Natural killer cell (primary cell): Measurements from ENCODE around the gene MAPRE3. TPM values are rescaled to one million over a fixed set of nuclear protein-coding genes. Genes with fewer than 3 reads are reported as not detected.

Experiments
- ATAC-seq, 3 donors: fragments of 150-1000 bp in 2 of 3; fragments of 200-7000 bp in 1 of 3; cut with Tn5 transposase; 1 replicate in 1 of 3; 2 replicates in 2 of 3; pipeline ENCODE4 v1.10.0; 2021; ENCODE audit warnings: mild to moderate bottlenecking in 2 of 3, moderate library complexity in 2 of 3
- DNase-seq, 2 donors: peaks; one replicate each; pipeline versions ENCODE4 v3.0.0 to v3.0.0-alpha.2; 2013 to 2021; ENCODE audit warnings: mixed read lengths in 1 of 2
- H3K27ac ChIP-seq: one replicate; pipeline ENCODE4 v1.5.1; 2013; ENCODE audit warnings: mild to moderate bottlenecking, low read length
- H3K27me3 ChIP-seq: one replicate; pipeline ENCODE4 v1.6.1; 2013; ENCODE audit warnings: low read length; ENCODE audit not compliant: control insufficient read depth, insufficient read depth
- H3K36me3 ChIP-seq: one replicate; pipeline ENCODE4 v1.6.1; 2013; ENCODE audit warnings: low read length; ENCODE audit not compliant: control insufficient read depth, insufficient read depth
- H3K4me1 ChIP-seq: one replicate; pipeline ENCODE4 v1.6.1; 2013; ENCODE audit warnings: low read length; ENCODE audit not compliant: control insufficient read depth, insufficient read depth
- H3K4me3 ChIP-seq: one replicate; pipeline ENCODE4 v1.5.1; 2013; ENCODE audit warnings: low read length
- H3K9me3 ChIP-seq: one replicate; pipeline ENCODE4 v1.6.1; 2013; ENCODE audit warnings: low read length; ENCODE audit not compliant: control insufficient read depth, insufficient read depth
- H3K27ac Mint-ChIP-seq, 2 donors: one replicate each; pipeline ENCODE4 v1.8.0; 2022; ENCODE audit warnings: mild to moderate bottlenecking in 2 of 2, mixed read lengths in 2 of 2, moderate library complexity in 1 of 2
- H3K27me3 Mint-ChIP-seq, 2 donors: one replicate each; pipeline ENCODE4 v1.8.0; 2022; ENCODE audit warnings: low read depth in 2 of 2, mixed read lengths in 2 of 2
- H3K36me3 Mint-ChIP-seq: one replicate; pipeline ENCODE4 v1.8.0; 2022; ENCODE audit warnings: mixed read lengths
- H3K4me1 Mint-ChIP-seq, 2 donors: one replicate each; pipeline ENCODE4 v1.8.0; 2022; ENCODE audit warnings: mixed read lengths in 2 of 2
- H3K4me3 Mint-ChIP-seq: one replicate; pipeline ENCODE4 v1.8.0; 2022; ENCODE audit warnings: mild to moderate bottlenecking, moderate library complexity, mixed read lengths
- H3K9me3 Mint-ChIP-seq, 2 donors: one replicate each; pipeline ENCODE4 v1.8.0; 2022; ENCODE audit warnings: mixed read lengths in 2 of 2
- WGBS: methylation state at CpG from one replicate; pipeline ENCODE4 v1.1.7; 2013; ENCODE audit warnings: missing lambda C conversion rate; ENCODE audit not compliant: insufficient coverage; 5-methylcytosine and 5-hydroxymethylcytosine counted together
- intact Hi-C: fragments of 100-400 bp; cut with micrococcal nuclease; formaldehyde crosslinking; loops from one replicate; pipeline ENCODE4 v1.14.2; 2022
- total RNA-seq, 4 donors: library from RNA; stranded (reverse); fragments of 120-200 nt in 1 of 4; gene quantifications; one replicate each; pipeline versions ENCODE4 v1.2.3 to v1.2.4, GENCODE V29; 2013 to 2022
- TF ChIP-seq, protein P1 (sequence below): fragments of 200-600 bp; IDR thresholded peaks from one replicate; pipeline ENCODE4 v1.8.0; 2022; ENCODE audit warnings: antibody characterized with exemption

MAPRE3 gene
- total RNA-seq, 3 donors from 2014 or later (not counting 1 experiment from before 2014, with no cell fraction given), result 3.9 to 5.0 (median 4.2) TPM

- ATAC-seq (no peak), DNase-seq (no peak)
- no peaks in the 10 kb centered on the region for H3K4me1 ChIP-seq
- peaks cover 17 to 20% of the 10 kb centered on the region in 2 donors for H3K27me3 Mint-ChIP-seq
- H3K36me3 Mint-ChIP-seq, result no peaks in the 10 kb centered on the region
- no peak overlapping the region for H3K4me3 ChIP-seq
- 90% methylated on average over 14 of the region's 14 CpGs for WGBS
- H3K27ac ChIP-seq, result no peak overlapping the region
- H3K27me3 ChIP-seq, result no peaks in the 10 kb centered on the region
- no peak overlapping the region for H3K27ac Mint-ChIP-seq
- TF ChIP-seq, protein P1, sequence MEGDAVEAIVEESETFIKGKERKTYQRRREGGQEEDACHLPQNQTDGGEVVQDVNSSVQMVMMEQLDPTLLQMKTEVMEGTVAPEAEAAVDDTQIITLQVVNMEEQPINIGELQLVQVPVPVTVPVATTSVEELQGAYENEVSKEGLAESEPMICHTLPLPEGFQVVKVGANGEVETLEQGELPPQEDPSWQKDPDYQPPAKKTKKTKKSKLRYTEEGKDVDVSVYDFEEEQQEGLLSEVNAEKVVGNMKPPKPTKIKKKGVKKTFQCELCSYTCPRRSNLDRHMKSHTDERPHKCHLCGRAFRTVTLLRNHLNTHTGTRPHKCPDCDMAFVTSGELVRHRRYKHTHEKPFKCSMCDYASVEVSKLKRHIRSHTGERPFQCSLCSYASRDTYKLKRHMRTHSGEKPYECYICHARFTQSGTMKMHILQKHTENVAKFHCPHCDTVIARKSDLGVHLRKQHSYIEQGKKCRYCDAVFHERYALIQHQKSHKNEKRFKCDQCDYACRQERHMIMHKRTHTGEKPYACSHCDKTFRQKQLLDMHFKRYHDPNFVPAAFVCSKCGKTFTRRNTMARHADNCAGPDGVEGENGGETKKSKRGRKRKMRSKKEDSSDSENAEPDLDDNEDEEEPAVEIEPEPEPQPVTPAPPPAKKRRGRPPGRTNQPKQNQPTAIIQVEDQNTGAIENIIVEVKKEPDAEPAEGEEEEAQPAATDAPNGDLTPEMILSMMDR, result no peak
- intact Hi-C loops, result loop anchor here (10.0 kb wide), 1 partner anchor 80 kb away; the partner anchor contains the start of gene DPYSL5
- peaks cover 0 to 8% of the 10 kb centered on the region in 2 donors for H3K4me1 Mint-ChIP-seq
- no peaks in the 10 kb centered on the region for H3K36me3 ChIP-seq
- no peak overlapping the region for H3K4me3 Mint-ChIP-seq
- H3K9me3 ChIP-seq, result no peaks in the 10 kb centered on the region
- no peaks in the 10 kb centered on the region for H3K9me3 Mint-ChIP-seq
Observed at GRCh38 chr2:26924731-26925099, 45.7 kb upstream of the MAPRE3 start.

- no peaks in the 10 kb centered on the region for H3K4me1 ChIP-seq
- no peaks in the 10 kb centered on the region for H3K27me3 ChIP-seq
- DNase-seq, result no peak
- TF ChIP-seq, protein P1, result no peak
- 78% methylated on average over 9 of the region's 9 CpGs for WGBS
- no peaks in the 10 kb centered on the region for H3K9me3 ChIP-seq
- intact Hi-C loops, result loop anchor here (10.0 kb wide), 1 partner anchor 80 kb away; the partner anchor contains the start of gene DPYSL5
- no peaks in the 10 kb centered on the region for H3K36me3 Mint-ChIP-seq
- ATAC-seq, result no peak
- H3K27ac ChIP-seq, result no peak overlapping the region
- H3K27ac Mint-ChIP-seq, result no peak overlapping the region
- no peaks in the 10 kb centered on the region for H3K36me3 ChIP-seq
- peaks cover 0 to 8% of the 10 kb centered on the region in 2 donors for H3K4me1 Mint-ChIP-seq
- H3K4me3 Mint-ChIP-seq, result no peak overlapping the region
- H3K27me3 Mint-ChIP-seq, result peaks cover 17 to 20% of the 10 kb centered on the region in 2 donors
- H3K4me3 ChIP-seq, result no peak overlapping the region
- H3K9me3 Mint-ChIP-seq, result no peaks in the 10 kb centered on the region
Observed at GRCh38 chr2:26925100-26925791, 45.2 kb upstream of the MAPRE3 start.

- no peak overlapping the region for H3K4me3 ChIP-seq
- 91% methylated on average over 9 of the region's 9 CpGs for WGBS
- no peaks in the 10 kb centered on the region for H3K27me3 ChIP-seq
- TF ChIP-seq, protein P1, result no peak
- H3K36me3 ChIP-seq, result no peaks in the 10 kb centered on the region
- DNase-seq, result no peak
- peaks cover 9 to 11% of the 10 kb centered on the region in 2 donors for H3K27me3 Mint-ChIP-seq
- H3K9me3 Mint-ChIP-seq, result no peaks in the 10 kb centered on the region
- H3K4me1 ChIP-seq, result no peaks in the 10 kb centered on the region
- no peak overlapping the region for H3K27ac ChIP-seq
- no peak overlapping the region for H3K4me3 Mint-ChIP-seq
- no peak overlapping the region for H3K27ac Mint-ChIP-seq
- ATAC-seq, result no peak
- no peaks in the 10 kb centered on the region for H3K36me3 Mint-ChIP-seq
- no peaks in the 10 kb centered on the region for H3K9me3 ChIP-seq
- peaks cover 0 to 8% of the 10 kb centered on the region in 2 donors for H3K4me1 Mint-ChIP-seq
- intact Hi-C loops, result loop anchor here (10.0 kb wide), 1 partner anchor 82 kb away; the partner anchor contains the start of gene DPYSL5
Observed at GRCh38 chr2:26927221-26927620, 43.2 kb upstream of the MAPRE3 start.
